Mesenchymal stem cell (in vitro differentiated cells and primary cell): Measurements from ENCODE around the gene MYLIP.

Experiments
- DNase-seq: peaks from one replicate; pipeline ENCODE4 v3.0.0-alpha.2; 2013
- H2AFZ ChIP-seq: one replicate; pipeline ENCODE4 v1.6.1; 2013; ENCODE audit warnings: low read depth, mild to moderate bottlenecking, control low read depth, inconsistent platforms, low read length, moderate library complexity
- H2AK5ac ChIP-seq: 2 replicates; pipeline ENCODE4 v1.6.1; 2013; ENCODE audit warnings: low read length, moderate library complexity, mild to moderate bottlenecking, inconsistent platforms; ENCODE audit not compliant: severe bottlenecking
- H2BK120ac ChIP-seq: one replicate; pipeline ENCODE4 v1.6.1; 2013; ENCODE audit warnings: low read depth, mild to moderate bottlenecking, inconsistent platforms, low read length, moderate library complexity
- H2BK12ac ChIP-seq, 2 experiments: one replicate each; pipeline ENCODE4 v1.6.1; 2013; ENCODE audit warnings: inconsistent platforms in 2 of 2, low read length in 2 of 2, mild to moderate bottlenecking in 2 of 2, moderate library complexity in 2 of 2, control low read depth in 1 of 2
- H2BK15ac ChIP-seq: one replicate; pipeline ENCODE4 v1.6.1; 2013; ENCODE audit warnings: mild to moderate bottlenecking, low read depth, inconsistent platforms; ENCODE audit not compliant: poor library complexity, severe bottlenecking
- H2BK5ac ChIP-seq: 2 replicates; pipeline ENCODE4 v1.6.1; 2013; ENCODE audit warnings: low read depth, mild to moderate bottlenecking, low read length, control low read depth, inconsistent platforms; ENCODE audit not compliant: poor library complexity, severe bottlenecking
- H3K14ac ChIP-seq, 2 experiments: one replicate each; pipeline ENCODE4 v1.6.1; 2013; ENCODE audit warnings: inconsistent platforms in 2 of 2, low read length in 2 of 2, control low read depth in 1 of 2, mild to moderate bottlenecking in 1 of 2, moderate library complexity in 1 of 2
- H3K18ac ChIP-seq, 2 experiments: one replicate each; pipeline ENCODE4 v1.6.1; 2013; ENCODE audit warnings: inconsistent platforms in 2 of 2, low read length in 2 of 2, control low read depth in 1 of 2, low read depth in 1 of 2, mild to moderate bottlenecking in 1 of 2
- H3K23ac ChIP-seq, 2 experiments: one replicate each; pipeline ENCODE4 v1.6.1; 2013; ENCODE audit warnings: inconsistent platforms in 2 of 2, low read length in 2 of 2, mild to moderate bottlenecking in 2 of 2, moderate library complexity in 2 of 2, control low read depth in 1 of 2
- H3K27ac ChIP-seq: 2 replicates; pipeline ENCODE4 v1.5.1; 2013; ENCODE audit warnings: mild to moderate bottlenecking, moderate library complexity, low read length, control low read depth, inconsistent platforms; ENCODE audit not compliant: poor library complexity, severe bottlenecking
- H3K27me3 ChIP-seq, 2 experiments: 2 replicates each; pipeline versions ENCODE4 v1.6.1 to v1.7.0; 2013; ENCODE audit warnings: low read length in 2 of 2, mild to moderate bottlenecking in 2 of 2, moderate library complexity in 2 of 2, control low read depth in 1 of 2, inconsistent platforms in 1 of 2; ENCODE audit not compliant: control insufficient read depth in 1 of 2, insufficient read depth in 1 of 2
- H3K36me3 ChIP-seq, 2 experiments: 2 replicates each; pipeline versions ENCODE4 v1.6.1 to v1.7.0; 2013; ENCODE audit warnings: low read length in 2 of 2, control low read depth in 1 of 2, inconsistent platforms in 1 of 2, low read depth in 1 of 2, mild to moderate bottlenecking in 1 of 2; ENCODE audit not compliant: insufficient read depth in 2 of 2, control insufficient read depth in 1 of 2
- H3K4ac ChIP-seq, 2 experiments: one replicate each; pipeline ENCODE4 v1.6.1; 2013; ENCODE audit warnings: inconsistent platforms in 2 of 2, low read length in 2 of 2, mild to moderate bottlenecking in 2 of 2, moderate library complexity in 2 of 2, control low read depth in 1 of 2, low read depth in 1 of 2
- H3K4me1 ChIP-seq: 2 replicates; pipeline ENCODE4 v1.6.1; 2013; ENCODE audit warnings: low read depth, low read length, control low read depth; ENCODE audit not compliant: control insufficient read depth, insufficient read depth
- H3K4me2 ChIP-seq: 2 replicates; pipeline ENCODE4 v1.6.1; 2013; ENCODE audit warnings: low read length, mild to moderate bottlenecking, inconsistent platforms; ENCODE audit not compliant: poor library complexity, severe bottlenecking
- H3K4me3 ChIP-seq, 2 experiments: 2 replicates each; pipeline versions ENCODE4 v1.5.1 to v1.7.0; 2013; ENCODE audit warnings: low read length in 2 of 2, mild to moderate bottlenecking in 2 of 2, control low read depth in 1 of 2, low read depth in 1 of 2; ENCODE audit not compliant: insufficient read depth in 1 of 2
- H3K79me1 ChIP-seq: replicated peaks from 2 replicates; pipeline ENCODE4 v1.6.1; 2013; ENCODE audit warnings: mild to moderate bottlenecking, control low read depth, low read length, inconsistent platforms; ENCODE audit not compliant: poor library complexity, severe bottlenecking
- H3K9ac ChIP-seq: 2 replicates; pipeline ENCODE4 v1.7.0; 2013; ENCODE audit warnings: mild to moderate bottlenecking, low read length, moderate library complexity
- H3K9me3 ChIP-seq: 2 replicates; pipeline ENCODE4 v1.7.0; 2013; ENCODE audit warnings: mild to moderate bottlenecking, low read length; ENCODE audit not compliant: control insufficient read depth
- H4K8ac ChIP-seq: one replicate; pipeline ENCODE4 v1.6.1; 2013; ENCODE audit warnings: inconsistent platforms, mild to moderate bottlenecking, low read length, moderate library complexity
- H4K91ac ChIP-seq: one replicate; pipeline ENCODE4 v1.6.1; 2013; ENCODE audit warnings: mild to moderate bottlenecking, low read length, inconsistent platforms
- WGBS: methylation state at CpG from one replicate; pipeline ENCODE4 v1.1.7; 2013; ENCODE audit warnings: mixed read lengths; 5-methylcytosine and 5-hydroxymethylcytosine counted together

Gene MYLIP

DNA sequence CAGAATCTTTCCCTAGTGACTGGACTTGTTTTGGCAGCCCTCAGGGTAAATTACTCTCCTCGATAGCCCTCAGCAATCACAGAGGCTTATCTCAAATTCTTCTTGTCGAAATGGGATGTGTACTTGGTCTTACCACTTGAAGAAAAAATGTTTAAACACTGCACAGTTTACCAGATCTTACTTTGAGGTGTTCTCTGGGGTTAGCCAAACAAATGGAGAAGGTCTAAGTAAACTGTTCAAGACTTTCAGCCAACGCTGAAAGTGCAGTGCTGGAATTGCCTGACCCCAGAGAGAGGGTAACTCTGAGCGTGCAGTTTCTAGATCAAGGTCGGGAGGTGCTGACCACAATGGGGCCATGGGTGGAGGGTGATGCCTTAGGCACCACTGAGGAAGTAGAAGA lies 39.2 kb downstream of the MYLIP start:
- Histone ChIP-seq H3K14ac (no peak overlapping the region), H3K27ac (no peak overlapping the region), H2BK15ac (no peak overlapping the region), H3K4ac (no peak overlapping the region), H4K91ac (no peak overlapping the region), H2AK5ac (no peak overlapping the region), H2BK12ac (peak overlapping the region in 1 of 2 experiments; percentile 12), H4K8ac (no peak overlapping the region), H3K4me1 (peaks cover 2% of the 10 kb centered on the region), H3K9me3 (no peaks in the 10 kb centered on the region), H3K9ac (no peak overlapping the region), H2AFZ (no peak overlapping the region), H3K4me2 (no peak overlapping the region), H2BK5ac (no peak overlapping the region), H3K27me3 (peaks cover 0 to 5% of the 10 kb centered on the region in 2 experiments), H3K36me3 (no peaks in the 10 kb centered on the region), H3K4me3 (no peak overlapping the region), H3K23ac (no peak overlapping the region), H3K79me1 (no peaks in the 10 kb centered on the region), H2BK120ac (no peak overlapping the region), H3K18ac (no peak overlapping the region)
- DNase-seq: peak; percentile 40
- 49% methylated on average over 5 of the region's 5 CpGs for WGBS

DNA sequence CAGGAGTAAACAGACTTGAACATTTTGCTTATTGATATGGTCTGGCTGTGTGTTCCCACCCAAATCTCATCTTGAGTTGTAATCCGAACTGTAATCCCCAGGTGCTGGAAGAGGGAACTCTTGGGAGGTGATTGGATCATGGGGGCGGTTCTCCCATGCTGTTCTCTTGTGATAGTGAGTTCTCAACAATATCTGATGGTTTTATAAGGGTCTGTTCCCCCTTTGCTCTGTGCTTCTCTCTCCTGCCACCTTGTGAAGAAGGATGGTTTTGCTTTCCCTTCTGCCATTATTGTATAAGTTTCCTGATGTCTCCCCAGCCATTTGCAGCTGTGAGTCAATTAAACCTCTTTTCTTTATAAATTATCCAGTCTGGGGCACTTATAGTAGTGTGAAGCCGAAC lies 40.0 kb downstream of the MYLIP start:
- no peak overlapping the region for H3K23ac ChIP-seq
- H3K79me1 ChIP-seq: no peaks in the 10 kb centered on the region
- no peak overlapping the region for H2BK12ac ChIP-seq
- peak overlapping the region; percentile 14 for H3K9ac ChIP-seq
- H3K36me3 ChIP-seq: no peaks in the 10 kb centered on the region
- H2AFZ ChIP-seq: no peak overlapping the region
- no peak overlapping the region for H4K91ac ChIP-seq
- DNase-seq: peak; percentile 63
- H2AK5ac ChIP-seq: no peak overlapping the region
- 62% methylated on average over 2 of the region's 3 CpGs for WGBS
- no peak overlapping the region for H3K4me3 ChIP-seq
- H3K27me3 ChIP-seq: peaks cover 0 to 5% of the 10 kb centered on the region in 2 experiments
- H3K4me2 ChIP-seq: no peak overlapping the region
- no peak overlapping the region for H3K4ac ChIP-seq
- H2BK5ac ChIP-seq: no peak overlapping the region
- no peaks in the 10 kb centered on the region for H3K9me3 ChIP-seq
- no peak overlapping the region for H3K18ac ChIP-seq
- peaks cover 2% of the 10 kb centered on the region for H3K4me1 ChIP-seq
- no peak overlapping the region for H3K14ac ChIP-seq
- H2BK15ac ChIP-seq: no peak overlapping the region
- no peak overlapping the region for H2BK120ac ChIP-seq
- no peak overlapping the region for H4K8ac ChIP-seq
- no peak overlapping the region for H3K27ac ChIP-seq

- no peak overlapping the region for H3K27ac ChIP-seq
- WGBS: 100% methylated on average over 1 of the region's 2 CpGs
Observed at GRCh38 chr6:16171400-16171799, 42.5 kb downstream of the MYLIP start.

GRCh38 chr6:16173167-16173940 lies 44.5 kb downstream of the MYLIP start:
- DNase-seq: no peak
- Histone ChIP-seq H3K4me1 (no peaks in the 10 kb centered on the region), H3K14ac (no peak overlapping the region), H3K36me3 (no peaks in the 10 kb centered on the region), H3K4ac (no peak overlapping the region), H2BK5ac (no peak overlapping the region), H3K9ac (no peak overlapping the region), H3K27ac (no peak overlapping the region), H3K23ac (no peak overlapping the region), H2BK12ac (no peak overlapping the region), H3K18ac (no peak overlapping the region), H4K8ac (no peak overlapping the region), H2AK5ac (no peak overlapping the region), H3K9me3 (no peaks in the 10 kb centered on the region), H2AFZ (no peak overlapping the region), H2BK15ac (no peak overlapping the region), H3K79me1 (no peaks in the 10 kb centered on the region), H4K91ac (no peak overlapping the region), H2BK120ac (no peak overlapping the region), H3K4me3 (no peak overlapping the region), H3K4me2 (no peak overlapping the region), H3K27me3 (no peaks in the 10 kb centered on the region)
- 90% methylated on average over 2 of the region's 3 CpGs for WGBS

More at GRCh38 chr6:16171400-16171799, 42.5 kb downstream of the MYLIP start:
- Histone ChIP-seq H3K9me3 (no peaks in the 10 kb centered on the region), H2BK12ac (no peak overlapping the region), H2AK5ac (no peak overlapping the region), H2BK120ac (no peak overlapping the region), H4K8ac (no peak overlapping the region), H3K79me1 (no peaks in the 10 kb centered on the region), H3K18ac (no peak overlapping the region), H3K4me1 (peaks cover 2% of the 10 kb centered on the region), H2BK15ac (no peak overlapping the region), H3K4me2 (no peak overlapping the region), H3K27me3 (no peaks in the 10 kb centered on the region), H3K23ac (no peak overlapping the region), H3K14ac (no peak overlapping the region), H3K9ac (no peak overlapping the region), H3K4ac (no peak overlapping the region), H4K91ac (no peak overlapping the region), H2BK5ac (no peak overlapping the region), H3K36me3 (no peaks in the 10 kb centered on the region), H2AFZ (no peak overlapping the region), H3K4me3 (no peak overlapping the region)
- no peak for DNase-seq
